ENCODE measurements around the gene RGMA. TPM values are rescaled to one million over a fixed set of nuclear protein-coding genes. Genes with fewer than 3 reads are reported as not detected.

Gene RGMA, protein sequence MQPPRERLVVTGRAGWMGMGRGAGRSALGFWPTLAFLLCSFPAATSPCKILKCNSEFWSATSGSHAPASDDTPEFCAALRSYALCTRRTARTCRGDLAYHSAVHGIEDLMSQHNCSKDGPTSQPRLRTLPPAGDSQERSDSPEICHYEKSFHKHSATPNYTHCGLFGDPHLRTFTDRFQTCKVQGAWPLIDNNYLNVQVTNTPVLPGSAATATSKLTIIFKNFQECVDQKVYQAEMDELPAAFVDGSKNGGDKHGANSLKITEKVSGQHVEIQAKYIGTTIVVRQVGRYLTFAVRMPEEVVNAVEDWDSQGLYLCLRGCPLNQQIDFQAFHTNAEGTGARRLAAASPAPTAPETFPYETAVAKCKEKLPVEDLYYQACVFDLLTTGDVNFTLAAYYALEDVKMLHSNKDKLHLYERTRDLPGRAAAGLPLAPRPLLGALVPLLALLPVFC
- total RNA-seq: under 1 TPM in 1 of 2 experiments, not detected in 1; 0.28 TPM

DNA sequence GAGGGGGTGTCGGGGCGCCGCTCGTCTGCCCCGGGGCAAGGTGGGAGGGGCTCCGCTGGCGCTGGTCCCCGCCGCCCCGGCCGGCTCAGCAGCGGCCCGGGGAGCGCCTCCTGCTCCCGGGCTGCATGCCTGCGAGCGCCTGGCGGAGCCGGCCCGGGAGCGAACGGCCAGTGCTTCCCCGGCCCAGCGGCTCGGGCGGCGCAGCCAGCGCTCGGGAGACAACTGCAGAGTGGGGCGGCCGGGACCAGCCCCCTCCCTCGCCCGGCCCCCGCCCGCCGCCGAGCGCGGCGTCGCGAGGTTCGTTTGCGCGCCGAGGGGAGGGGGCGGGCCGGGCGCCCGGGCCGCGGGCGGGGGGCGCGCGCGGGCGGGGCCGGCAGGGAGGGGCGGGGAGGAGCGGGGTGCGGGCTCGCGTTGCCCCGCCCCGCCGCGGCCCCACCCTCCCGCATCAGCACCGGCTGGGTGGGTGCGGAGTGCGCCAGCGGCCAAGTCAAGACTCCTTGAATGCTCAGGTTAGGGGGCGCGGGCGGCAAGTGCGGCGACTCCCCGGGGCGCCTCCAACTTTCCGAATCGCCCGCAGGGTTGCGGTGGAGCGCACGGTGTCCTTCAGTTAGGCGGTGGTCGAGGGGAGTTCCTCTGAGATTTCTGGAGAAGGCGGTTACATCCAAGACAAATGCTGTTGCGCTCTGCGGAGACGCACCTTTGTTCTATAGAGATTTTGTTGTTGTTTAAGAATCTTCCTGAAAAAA lies at the start of gene RGMA:
TSS of gene RGMA (minus strand) at position 231 of the 746 bp plus-strand sequence. CDS start 279 bp downstream, outside the sequence.
- CTCF ChIA-PET: interaction anchor here (0.7 to 2.5 kb wide), 20 partner anchors 9 to 1031 kb away, joined by 3 to 29 read pairs (median 7); no protein-coding TSS in a partner anchor
- Mint-ChIP-seq H3K27ac (peak within 1 kb of the TSS; percentile 41), H3K4me1 (peaks cover 14% of the 10 kb centered on the region), H3K27me3 (peaks cover 65% of the 10 kb centered on the region), H3K4me3 (peak within 1 kb of the TSS; percentile 68), H3K9me3 (ENCODE audit: low read depth) (no peaks in the 10 kb centered on the region), H3K36me3 (no peaks in the 10 kb centered on the region)
- no peak for ATAC-seq
- DNase-seq: no peak

DNA sequence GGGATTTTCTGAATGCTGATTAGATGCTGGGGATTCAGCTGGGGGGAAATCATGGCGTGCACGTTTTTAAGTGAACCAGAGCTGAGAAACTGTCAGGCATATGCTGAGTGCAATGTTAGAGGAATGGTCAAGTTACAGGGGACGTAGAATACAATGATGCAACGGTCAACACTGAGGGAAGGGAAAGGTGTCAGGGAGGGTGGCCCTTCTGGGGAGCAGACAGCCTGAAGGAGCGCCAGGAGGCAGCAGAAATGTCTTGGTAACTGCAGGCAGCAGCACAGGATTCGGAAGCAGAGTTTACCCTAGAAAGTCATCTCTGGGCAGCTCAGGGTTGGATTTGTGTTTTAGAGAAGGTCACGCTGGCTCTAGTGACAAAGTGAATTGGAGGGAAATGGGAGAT lies 47.6 kb upstream of the RGMA start:
- Mint-ChIP-seq H3K4me1 (peaks cover 14% of the 10 kb centered on the region), H3K27me3 (no peaks in the 10 kb centered on the region), H3K27ac (no peak overlapping the region), H3K9me3 (ENCODE audit: low read depth) (no peaks in the 10 kb centered on the region), H3K36me3 (peaks cover 4% of the 10 kb centered on the region), H3K4me3 (no peak overlapping the region)
- ATAC-seq (no peak), DNase-seq (no peak)
- CTCF ChIA-PET: no interaction called here

DNA sequence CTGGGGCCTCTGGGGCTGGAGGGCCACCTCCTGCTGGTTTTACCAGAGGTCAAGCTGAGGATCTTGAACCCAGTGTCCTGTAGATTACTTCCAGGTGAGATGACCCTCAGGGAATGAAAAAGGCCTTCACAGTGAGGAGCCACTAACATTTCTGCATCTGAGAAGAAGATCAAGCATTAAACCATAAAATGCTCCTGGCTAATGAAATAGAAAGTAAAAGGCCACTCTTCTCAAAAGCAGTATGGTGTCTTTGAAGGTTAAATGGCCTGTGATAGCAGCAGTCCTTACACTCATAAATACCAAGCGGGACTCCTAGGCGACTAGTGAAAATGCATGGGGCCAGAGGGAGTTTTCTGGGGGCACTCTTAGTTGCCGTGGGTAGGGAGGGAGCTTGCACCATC lies 47.0 kb upstream of the RGMA start:
- Mint-ChIP-seq H3K4me3 (no peak overlapping the region), H3K27ac (no peak overlapping the region), H3K9me3 (ENCODE audit: low read depth) (no peaks in the 10 kb centered on the region), H3K27me3 (no peaks in the 10 kb centered on the region), H3K4me1 (peaks cover 9% of the 10 kb centered on the region), H3K36me3 (peaks cover 3% of the 10 kb centered on the region)
- DNase-seq (no peak), ATAC-seq (no peak)
- CTCF ChIA-PET: no interaction called here

DNA sequence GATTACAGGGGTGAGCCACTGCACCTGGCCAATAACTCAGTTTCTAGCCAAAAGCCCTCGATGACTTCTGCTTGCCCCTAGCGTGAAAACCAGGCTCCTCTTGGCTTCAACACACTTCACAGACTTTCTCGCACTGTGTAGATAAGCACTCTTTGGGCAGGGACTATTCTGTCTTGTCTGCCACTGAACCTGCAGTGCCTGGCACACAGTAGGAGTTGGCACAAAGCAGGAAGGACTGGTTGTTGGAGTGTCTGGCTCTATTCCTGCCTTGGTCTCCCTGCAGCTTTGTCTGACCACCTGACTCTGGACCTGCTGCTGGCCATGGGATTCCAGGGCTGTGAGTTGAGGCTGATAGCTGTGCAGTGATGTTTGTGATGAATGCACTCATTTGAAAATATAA lies 46.4 kb upstream of the RGMA start:
- H3K9me3 Mint-ChIP-seq (ENCODE audit: low read depth): no peaks in the 10 kb centered on the region
- ATAC-seq: no peak
- no peaks in the 10 kb centered on the region for H3K27me3 Mint-ChIP-seq
- H3K36me3 Mint-ChIP-seq: peaks cover 3% of the 10 kb centered on the region
- CTCF ChIA-PET: no interaction called here
- no peak overlapping the region for H3K4me3 Mint-ChIP-seq
- H3K27ac Mint-ChIP-seq: no peak overlapping the region
- H3K4me1 Mint-ChIP-seq: peaks cover 4% of the 10 kb centered on the region
- no peak for DNase-seq

DNA sequence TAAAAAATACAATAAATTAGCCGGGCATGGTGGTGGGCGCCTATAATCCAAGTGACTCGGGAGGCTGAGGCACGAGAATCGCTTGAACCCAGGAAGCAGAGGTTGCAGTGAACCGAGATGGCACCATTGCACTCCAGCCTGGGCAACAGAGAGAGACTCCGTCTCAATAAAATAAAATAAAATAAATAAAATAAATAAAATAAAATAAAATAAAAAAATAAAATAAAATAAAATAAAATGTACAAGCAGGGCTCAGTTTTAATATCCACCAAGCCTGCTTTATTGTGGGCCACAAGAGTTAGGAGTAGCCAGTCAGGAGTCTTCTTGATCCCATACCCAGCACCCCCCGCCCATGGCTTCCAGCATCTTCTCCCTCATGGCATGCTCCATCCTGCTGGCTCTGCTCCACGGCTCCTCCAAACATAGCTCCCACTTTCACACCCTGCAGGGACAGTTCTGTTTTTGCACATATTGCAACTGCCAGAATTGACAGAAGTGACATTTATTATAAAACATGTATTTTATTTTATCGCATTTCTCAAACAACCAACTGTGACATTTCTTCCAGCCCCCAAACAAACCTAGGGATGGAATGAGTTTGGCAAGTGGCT lies 42.6 kb upstream of the RGMA start:
- Mint-ChIP-seq H3K27me3 (no peaks in the 10 kb centered on the region), H3K27ac (no peak overlapping the region), H3K4me1 (no peaks in the 10 kb centered on the region), H3K36me3 (no peaks in the 10 kb centered on the region), H3K9me3 (ENCODE audit: low read depth) (no peaks in the 10 kb centered on the region), H3K4me3 (no peak overlapping the region)
- no peak for ATAC-seq
- CTCF ChIA-PET: no interaction called here
- no peak for DNase-seq

DNA sequence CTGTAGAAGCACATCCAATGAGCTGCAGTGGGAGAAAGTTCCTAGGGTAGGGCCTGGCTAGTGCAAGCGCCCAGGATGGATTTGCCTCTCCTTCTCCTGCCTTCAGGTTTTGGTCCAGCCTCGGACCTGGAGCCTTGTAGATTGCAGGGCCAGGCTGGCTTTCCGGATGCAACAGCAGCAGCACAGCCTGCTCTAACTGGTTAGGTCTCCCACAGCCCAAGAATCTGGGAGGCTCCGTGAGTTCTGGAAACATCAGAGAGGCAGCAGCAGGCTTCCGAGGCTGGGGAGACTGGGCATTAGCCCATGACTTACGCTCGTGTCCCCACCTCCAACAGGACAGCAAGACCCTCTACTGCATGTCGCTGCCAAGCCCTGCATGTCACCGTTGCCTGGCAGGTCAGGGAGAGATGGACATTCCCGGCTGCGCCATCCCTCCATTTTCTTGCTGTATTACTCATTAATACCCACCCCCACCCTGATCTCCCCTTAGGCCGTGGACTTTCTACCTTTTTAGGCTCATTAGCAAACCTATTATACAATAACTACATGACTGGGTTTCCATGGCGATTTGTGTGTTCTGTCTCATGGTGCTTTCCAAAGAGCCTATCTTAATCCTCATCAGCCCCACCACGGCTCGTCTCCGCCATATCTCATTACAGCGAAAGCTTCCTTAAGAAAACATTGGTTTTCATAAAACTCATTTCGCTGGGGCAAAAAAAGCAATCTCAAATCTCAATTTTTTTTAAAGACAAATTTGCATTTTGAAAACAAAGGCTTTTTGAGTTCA lies 40.9 kb upstream of the RGMA start:
- Mint-ChIP-seq H3K4me1 (no peaks in the 10 kb centered on the region), H3K27me3 (no peaks in the 10 kb centered on the region), H3K4me3 (no peak overlapping the region), H3K9me3 (ENCODE audit: low read depth) (no peaks in the 10 kb centered on the region), H3K27ac (no peak overlapping the region), H3K36me3 (no peaks in the 10 kb centered on the region)
- ATAC-seq (no peak), DNase-seq (no peak)
- CTCF ChIA-PET: interaction anchor here (1.1 to 1.3 kb wide), 2 partner anchors 8 to 11 kb away, joined by 3 read pairs; no protein-coding TSS in a partner anchor

DNA sequence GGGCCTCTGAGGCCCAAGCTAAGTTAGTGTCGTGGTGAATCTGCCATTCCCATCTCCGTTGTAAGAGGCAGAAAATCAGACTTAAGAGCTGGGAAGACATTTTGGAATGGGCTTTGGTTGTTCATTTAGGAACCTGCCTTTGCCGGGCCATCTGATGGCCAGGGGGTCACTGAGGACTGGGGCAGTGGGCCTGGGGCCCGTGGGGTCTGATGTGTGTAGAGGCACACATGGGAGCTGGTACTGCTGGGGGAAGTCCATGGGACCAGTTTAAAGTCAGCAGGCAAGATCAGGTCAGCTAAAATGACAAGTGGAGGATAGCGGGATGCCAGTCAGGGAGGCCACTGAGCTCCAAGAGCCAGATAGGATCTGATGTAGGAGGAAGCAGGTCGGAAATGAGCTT lies 38.3 kb upstream of the RGMA start:
- H3K4me3 Mint-ChIP-seq: no peak overlapping the region

DNA sequence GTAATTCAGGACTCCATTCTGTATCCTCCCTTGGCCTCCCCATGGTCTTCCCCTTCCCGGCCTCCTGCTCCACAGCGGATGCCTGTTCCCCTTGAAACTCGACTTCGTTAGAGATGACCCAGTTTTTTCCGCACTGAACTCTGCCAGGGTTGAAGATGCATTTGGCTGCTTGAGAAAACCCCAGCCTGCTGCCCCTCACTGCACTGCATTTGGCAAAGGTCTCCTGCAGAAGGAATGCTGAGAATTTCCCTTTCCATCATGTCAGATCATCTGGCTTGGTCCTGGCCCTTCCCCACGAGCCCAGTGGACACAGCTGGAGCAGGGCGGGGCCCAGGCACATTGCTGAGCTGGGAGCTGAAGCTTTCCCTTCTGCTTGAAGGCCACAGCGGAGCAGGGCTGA lies 37.6 kb upstream of the RGMA start:
- CTCF ChIA-PET: no interaction called here
- no peak overlapping the region for H3K27ac Mint-ChIP-seq
- no peak for DNase-seq
- H3K4me3 Mint-ChIP-seq: no peak overlapping the region
- no peaks in the 10 kb centered on the region for H3K27me3 Mint-ChIP-seq
- no peaks in the 10 kb centered on the region for H3K9me3 Mint-ChIP-seq (ENCODE audit: low read depth)
- no peak for ATAC-seq
- no peaks in the 10 kb centered on the region for H3K4me1 Mint-ChIP-seq
- H3K36me3 Mint-ChIP-seq: no peaks in the 10 kb centered on the region

More for the DNA sequence above, 38.3 kb upstream of the RGMA start:
- DNase-seq (no peak), ATAC-seq (no peak)
- Mint-ChIP-seq H3K4me1 (no peaks in the 10 kb centered on the region), H3K36me3 (no peaks in the 10 kb centered on the region), H3K27me3 (no peaks in the 10 kb centered on the region), H3K9me3 (ENCODE audit: low read depth) (no peaks in the 10 kb centered on the region), H3K27ac (no peak overlapping the region)
- CTCF ChIA-PET: no interaction called here

DNA sequence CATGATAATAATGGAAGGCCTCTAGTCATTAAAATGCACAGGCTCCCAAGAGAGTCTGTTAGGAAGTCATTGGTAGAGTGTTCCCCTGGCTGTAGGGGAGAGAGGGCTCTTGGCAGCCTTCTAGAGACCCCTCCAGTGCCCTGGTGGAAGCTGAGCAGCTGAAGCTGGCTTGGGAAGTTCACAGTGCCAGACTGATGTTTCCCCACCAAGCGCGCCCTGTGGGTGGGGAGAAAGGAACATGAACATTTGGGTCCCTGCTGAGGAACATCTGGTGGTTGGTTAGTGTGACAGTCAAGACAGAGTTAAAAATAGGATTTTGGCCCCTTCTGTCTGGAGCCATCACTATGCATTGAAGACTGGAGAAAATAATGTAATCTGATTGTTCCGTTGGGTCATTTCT lies 37.1 kb upstream of the RGMA start:
- CTCF ChIA-PET: no interaction called here
- Mint-ChIP-seq H3K36me3 (no peaks in the 10 kb centered on the region), H3K4me3 (no peak overlapping the region), H3K27me3 (no peaks in the 10 kb centered on the region), H3K9me3 (ENCODE audit: low read depth) (no peaks in the 10 kb centered on the region), H3K27ac (no peak overlapping the region), H3K4me1 (no peaks in the 10 kb centered on the region)
- no peak for ATAC-seq
- DNase-seq: no peak

DNA sequence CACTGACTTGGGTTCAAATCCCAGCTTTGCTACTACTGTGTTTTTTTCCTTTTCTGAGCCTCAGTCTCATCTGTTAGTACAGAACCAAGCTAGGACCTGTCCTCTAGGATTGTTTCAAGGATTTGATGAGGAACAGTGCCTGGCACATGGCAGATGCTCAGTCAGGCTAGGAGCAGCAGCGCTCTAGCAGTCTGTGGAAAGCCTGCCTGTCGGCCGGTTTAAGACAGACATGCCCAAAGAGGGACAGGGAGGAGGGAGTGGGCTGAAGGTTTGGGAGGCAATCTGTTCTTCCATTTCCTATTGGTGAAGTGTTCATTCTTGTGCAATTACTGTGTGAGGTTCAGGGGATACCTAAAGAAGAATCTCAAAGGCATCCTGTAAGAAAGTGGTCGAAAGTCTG lies 35.1 kb upstream of the RGMA start:
- Mint-ChIP-seq H3K4me1 (peaks cover 3% of the 10 kb centered on the region), H3K36me3 (peaks cover 2% of the 10 kb centered on the region), H3K27me3 (no peaks in the 10 kb centered on the region), H3K27ac (no peak overlapping the region), H3K9me3 (ENCODE audit: low read depth) (no peaks in the 10 kb centered on the region), H3K4me3 (no peak overlapping the region)
- CTCF ChIA-PET: no interaction called here
- DNase-seq (no peak), ATAC-seq (no peak)

DNA sequence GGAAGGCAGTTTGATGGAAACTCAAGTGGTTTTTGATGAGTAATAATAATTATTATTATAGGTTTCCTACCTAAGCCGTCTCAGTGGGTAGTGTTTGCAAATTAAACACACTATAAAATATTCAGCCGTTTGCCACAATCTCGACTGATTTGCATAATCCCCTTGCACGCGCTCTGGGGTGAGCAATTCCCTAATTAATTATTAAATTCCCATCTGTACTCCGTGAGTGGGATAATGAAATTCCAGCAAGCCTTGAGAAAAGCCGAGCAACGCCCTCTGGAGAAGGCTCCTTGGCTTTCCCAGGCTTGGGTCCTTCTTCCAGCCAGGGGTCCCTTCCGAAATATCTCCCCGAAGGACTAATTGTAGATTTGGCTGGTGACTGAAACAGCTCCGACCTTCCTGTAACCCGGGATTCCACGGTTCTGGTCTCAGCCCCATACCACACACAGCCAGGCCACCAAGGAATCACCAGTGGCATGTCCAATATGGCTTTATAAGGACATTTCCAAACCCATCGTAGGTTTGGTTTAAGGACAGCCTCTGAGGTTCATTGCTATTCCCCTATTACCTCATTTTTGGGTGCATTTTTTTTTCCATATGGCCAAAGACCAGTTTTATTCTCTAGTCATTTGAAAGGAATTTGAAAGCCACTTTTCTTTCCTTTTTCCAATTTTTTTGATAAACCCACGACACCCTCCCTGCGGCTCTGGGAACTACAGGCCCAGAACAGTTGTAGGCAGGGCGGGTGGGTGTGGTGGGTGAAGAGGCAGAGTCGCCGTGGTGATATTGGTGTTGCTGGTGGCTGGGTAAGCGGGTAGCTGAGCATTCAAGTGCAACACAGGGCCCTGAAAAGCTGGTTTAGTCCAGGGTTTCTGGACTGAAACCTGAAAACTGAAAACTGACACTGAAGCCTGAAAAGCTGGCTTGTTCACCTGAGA lies 33.2 kb upstream of the RGMA start:
- CTCF ChIA-PET: interaction anchor here (1.5 kb wide), 1 partner anchor 34 kb away, joined by 3 read pairs; no protein-coding TSS in a partner anchor
- Mint-ChIP-seq H3K4me1 (peaks cover 12% of the 10 kb centered on the region), H3K27ac (no peak overlapping the region), H3K4me3 (no peak overlapping the region), H3K27me3 (peaks cover 6% of the 10 kb centered on the region), H3K9me3 (ENCODE audit: low read depth) (no peaks in the 10 kb centered on the region), H3K36me3 (peaks cover 2% of the 10 kb centered on the region)
- ATAC-seq (no peak), DNase-seq (no peak)

DNA sequence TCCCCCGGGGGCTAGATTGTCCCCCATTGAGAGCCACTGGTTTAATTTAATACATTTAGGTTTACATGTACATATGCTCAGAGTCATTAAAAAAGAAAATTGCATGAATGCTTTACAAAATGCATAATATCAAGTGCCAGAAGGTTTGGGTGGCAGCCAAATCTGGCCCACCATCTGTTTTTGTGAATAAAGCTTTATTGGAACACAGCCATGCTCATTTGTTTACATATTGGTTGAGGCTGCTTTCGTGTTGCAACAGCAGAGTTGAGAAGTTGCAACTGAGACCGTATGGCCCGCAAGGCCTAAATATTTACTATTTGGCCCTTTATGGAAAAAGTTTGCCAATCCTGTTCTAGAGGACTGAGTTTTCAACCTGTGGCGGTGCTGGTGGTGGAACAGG lies 32.1 kb upstream of the RGMA start:
- Mint-ChIP-seq H3K4me3 (no peak overlapping the region), H3K27ac (no peak overlapping the region), H3K36me3 (peaks cover 2% of the 10 kb centered on the region), H3K9me3 (ENCODE audit: low read depth) (no peaks in the 10 kb centered on the region), H3K27me3 (peaks cover 16% of the 10 kb centered on the region), H3K4me1 (peaks cover 12% of the 10 kb centered on the region)
- CTCF ChIA-PET: interaction anchor here (1.5 kb wide), 1 partner anchor 33 kb away, joined by 3 read pairs; no protein-coding TSS in a partner anchor
- ATAC-seq: no peak
- no peak for DNase-seq
